K562 (cell line): ENCODE measurements around the gene ITGB6. TPM values are rescaled to one million over a fixed set of nuclear protein-coding genes. Genes with fewer than 3 reads are reported as not detected.

Experiments
- ATAC-seq: fragments of 200-7000 bp; cut with Tn5 transposase; 3 replicates; pipeline ENCODE4 v1.9.1; 2020; ENCODE audit warnings: moderate library complexity
- BruUV-seq: library from RNA; stranded (reverse); fragments of 400-500 nt; replicated peaks from 2 replicates; lab custom pipeline; 2021; lab: Mats Ljungman, UMichigan
- CTCF ChIA-PET: fragments of 300-600 bp; formaldehyde crosslinking; extraction: SDS; loops from one replicate; lab custom pipeline; 2021; ENCODE audit warnings: low intra/inter-chr PET ratio; lab: Yijun Ruan, JAX
- POLR2A ChIA-PET: fragments of 300-600, 350-650 bp; sonication (Branson Sonifier 250); formaldehyde crosslinking; extraction: SDS; loops from one replicate; lab custom pipeline; 2021; ENCODE audit warnings: antibody characterized with exemption, inconsistent platforms; lab: Yijun Ruan, JAX
- DNase-seq, 4 experiments: peaks; one replicate each; pipeline versions ENCODE4 v3.0.0 to v3.0.0-alpha.2; 2011 to 2018; ENCODE audit warnings: low spot score in 3 of 4, mixed read lengths in 3 of 4; ENCODE audit errors: extremely low read depth in 1 of 4
- FAIRE-seq: peaks from 2 replicates; lab custom pipeline; 2011; peaks lifted over from hg19 to GRCh38; lab: Jason Lieb, UNC
- H2AFZ ChIP-seq: 2 replicates; pipeline ENCODE4 v1.6.0; 2011; ENCODE audit warnings: low read depth, low read length, control low read depth, inconsistent platforms
- H3K27ac ChIP-seq: fragments of 200-600 bp; 3 replicates; pipeline ENCODE4 v1.8.0; 2011; ENCODE audit warnings: low read depth, mild to moderate bottlenecking, control low read depth, inconsistent platforms, low read length, moderate library complexity, mixed read lengths; ENCODE audit errors: extremely low read depth
- H3K27me3 ChIP-seq, 2 experiments: fragments of 300-600 bp in 1 of 2; 2 replicates in 1 of 2; 3 replicates in 1 of 2; pipeline versions ENCODE4 v1.6.0 to v1.8.0; 2011; ENCODE audit warnings: inconsistent platforms in 2 of 2, low read length in 2 of 2, mild to moderate bottlenecking in 1 of 2, mixed read lengths in 1 of 2, moderate library complexity in 1 of 2; ENCODE audit not compliant: control insufficient read depth in 2 of 2, insufficient read depth in 2 of 2
- H3K36me3 ChIP-seq: fragments of 300-600 bp; 3 replicates; pipeline ENCODE4 v1.8.0; 2011; ENCODE audit warnings: mild to moderate bottlenecking, low read length, inconsistent platforms; ENCODE audit not compliant: control insufficient read depth, insufficient read depth
- H3K4me1 ChIP-seq, 2 experiments: fragments of 200-600 bp in 1 of 2; replicated peaks in 1 of 2; 2 replicates in 1 of 2; 3 replicates in 1 of 2; pipeline versions ENCODE4 v1.5.1 to v1.8.0; 2011; ENCODE audit warnings: inconsistent platforms in 2 of 2, low read length in 2 of 2, mild to moderate bottlenecking in 1 of 2, mixed read lengths in 1 of 2, moderate library complexity in 1 of 2; ENCODE audit not compliant: control insufficient read depth in 2 of 2, insufficient read depth in 2 of 2
- H3K4me2 ChIP-seq: 2 replicates; pipeline ENCODE4 v1.6.1; 2011; ENCODE audit warnings: low read length, control low read depth, inconsistent platforms, mixed read lengths; ENCODE audit not compliant: insufficient read depth
- H3K4me3 ChIP-seq: fragments of 200-600 bp; sonication (generic), shearing (Covaris generic); 2 replicates; pipeline ENCODE4 v1.5.1; 2016; ENCODE audit warnings: control low read depth, inconsistent platforms
- H3K79me2 ChIP-seq: fragments of 200-600 bp; 3 replicates; pipeline ENCODE4 v1.8.0; 2011; ENCODE audit warnings: low read length, inconsistent platforms; ENCODE audit not compliant: control insufficient read depth, insufficient read depth
- H3K9ac ChIP-seq, 2 experiments: 2 replicates each; pipeline versions ENCODE4 v1.6.0 to v1.6.1; 2011; ENCODE audit warnings: low read depth in 2 of 2, low read length in 2 of 2, control low read depth in 1 of 2, inconsistent platforms in 1 of 2, mild to moderate bottlenecking in 1 of 2, mixed read lengths in 1 of 2; ENCODE audit not compliant: insufficient read depth in 1 of 2
- H3K9me1 ChIP-seq: one replicate; pipeline ENCODE4 v1.6.0; 2011; ENCODE audit warnings: inconsistent platforms, mild to moderate bottlenecking, low read length, moderate library complexity; ENCODE audit not compliant: control insufficient read depth, insufficient read depth
- H3K9me3 ChIP-seq: replicated peaks from 2 replicates; pipeline ENCODE4 v1.5.1; 2011; ENCODE audit warnings: low read depth, low read length, inconsistent platforms; ENCODE audit not compliant: control insufficient read depth, insufficient read depth
- H4K20me1 ChIP-seq: replicated peaks from 2 replicates; pipeline ENCODE4 v1.6.1; 2011; ENCODE audit warnings: low read length, inconsistent platforms, mixed read lengths; ENCODE audit not compliant: control insufficient read depth, insufficient read depth
- BCL6 ChIP-seq: fragments of 250-450 bp; sonication (Bioruptor Pico); IDR thresholded peaks from 2 replicates; pipeline ENCODE4 v1.4.0; 2020
- BDP1 ChIP-seq: IDR thresholded peaks from 3 replicates; pipeline ENCODE4 v1.6.1; 2011; ENCODE audit not compliant: insufficient read length, insufficient read depth
- CBX2 ChIP-seq: fragments of 200-600 bp; sonication (generic); IDR thresholded peaks from one replicate; pipeline ENCODE4 v1.6.1; 2012; ENCODE audit warnings: mild to moderate bottlenecking, low read length, inconsistent platforms; ENCODE audit not compliant: insufficient read depth, poor library complexity, severe bottlenecking
- DPF2 ChIP-seq: fragments of 450-650 bp; IDR thresholded peaks from 2 replicates; pipeline ENCODE4 v1.6.1; 2016
- FIP1L1 ChIP-seq: fragments of 200-400 bp; formaldehyde crosslinking; IDR thresholded peaks from 2 replicates; pipeline ENCODE4 v1.6.1; 2018; ENCODE audit warnings: mild to moderate bottlenecking, low read depth, low read length; ENCODE audit not compliant: poor library complexity, severe bottlenecking
- PCBP2 ChIP-seq: fragments of 200-400 bp; formaldehyde crosslinking; IDR thresholded peaks from 2 replicates; pipeline ENCODE4 v1.6.1; 2018; ENCODE audit warnings: low read length, low read depth, mild to moderate bottlenecking, moderate library complexity; ENCODE audit not compliant: poor library complexity, severe bottlenecking
- PRPF4 ChIP-seq: fragments of 200-400 bp; formaldehyde crosslinking; IDR thresholded peaks from one replicate; pipeline ENCODE4 v1.6.1; 2017; ENCODE audit warnings: low read length, low read depth, mild to moderate bottlenecking; ENCODE audit not compliant: insufficient read depth, poor library complexity, severe bottlenecking
- SRSF1 ChIP-seq: fragments of 200-400 bp; formaldehyde crosslinking; IDR thresholded peaks from 2 replicates; pipeline ENCODE4 v1.6.1; 2017; ENCODE audit warnings: mild to moderate bottlenecking, low read depth, low read length, moderate library complexity
- TCF7 ChIP-seq: sonication (generic); IDR thresholded peaks from 2 replicates; pipeline ENCODE4 v1.6.1; 2016; ENCODE audit warnings: antibody characterized with exemption, borderline replicate concordance
- USF1 ChIP-seq: sonication (generic); formaldehyde crosslinking; IDR thresholded peaks from 2 replicates; pipeline ENCODE4 v1.9.0; 2022; ENCODE audit warnings: mild to moderate bottlenecking, missing genetic modification reagents
- ZHX1 ChIP-seq: fragments of 150-350 bp; conservative IDR thresholded peaks from 2 replicates; pipeline ENCODE4 v1.6.1; 2014; ENCODE audit warnings: low read length
- ZNF232 ChIP-seq: sonication (generic); formaldehyde crosslinking; IDR thresholded peaks from 2 replicates; pipeline ENCODE4 v1.8.0; 2022; ENCODE audit warnings: mild to moderate bottlenecking, missing genetic modification reagents
- WGBS: fragments of 100-300 bp; shearing (Covaris generic); methylation state at CpG from one replicate; pipeline ENCODE4 v1.1.6; 2016; ENCODE audit warnings: low coverage, mixed read lengths; ENCODE audit not compliant: insufficient coverage; ENCODE audit errors: missing lambda C conversion rate; 5-methylcytosine and 5-hydroxymethylcytosine counted together
- in situ Hi-C: fragments of 300-500 bp; cut with MboI; formaldehyde crosslinking; loops from 4 replicates; pipeline ENCODE4 v1.15.0; 2018; ENCODE audit warnings: inconsistent platforms, mixed read lengths
- intact Hi-C: fragments of 100-400 bp; cut with micrococcal nuclease; formaldehyde crosslinking; loops from 2 replicates; pipeline ENCODE4 v1.14.2; 2022
- polyA plus RNA-seq, 8 experiments: library from polyadenylated mRNA; depleted of rRNA in 4 of 8; stranded (reverse) in 5 of 8; unstranded in 3 of 8; fragments of >200 nt; fragmentation: Nextera tagmentation in 2 of 8; fragmentation: Illumina TruSeq in 1 of 8; extraction: Ambion mirVana in 2 of 8; extraction: Trizol in 1 of 8; gene quantifications; 2 replicates each; pipeline versions ENCODE4 v1.2.1 to v1.2.3, GENCODE V29; 2011 to 2014; ENCODE audit warnings: inconsistent platforms in 1 of 8, missing spikeins in 1 of 8
- total RNA-seq, 7 experiments: library from RNA; depleted of rRNA in 6 of 7; stranded (reverse); fragments of >200 nt in 6 of 7; fragmentation: Illumina TruSeq in 2 of 7; extraction: Trizol in 2 of 7; gene quantifications; 2 replicates each; pipeline versions ENCODE4 v1.2.1 to v1.2.3, GENCODE V29; 2011 to 2021; ENCODE audit warnings: low replicate concordance in 1 of 7
- TF ChIP-seq, protein P1 (sequence below): sonication (generic); formaldehyde crosslinking; IDR thresholded peaks from 2 replicates; pipeline ENCODE4 v1.8.0; 2022; ENCODE audit warnings: missing genetic modification reagents, mild to moderate bottlenecking, borderline replicate concordance
- TF ChIP-seq, protein P2 (sequence below), 2 experiments: fragments of 450-650 bp in 1 of 2; sonication (generic) in 1 of 2; formaldehyde crosslinking; conservative IDR thresholded peaks; 2 replicates each; pipeline versions ENCODE4 v1.4.0 to v1.8.1; 2020 to 2022; ENCODE audit warnings: mild to moderate bottlenecking in 1 of 2, missing genetic modification reagents in 1 of 2
- TF ChIP-seq, protein P3 (sequence below): sonication (generic); formaldehyde crosslinking; IDR thresholded peaks from 2 replicates; pipeline ENCODE4 v1.5.0; 2020; ENCODE audit warnings: missing genetic modification reagents

Gene ITGB6
- total and polyA plus RNA-seq, 9 of the 15 experiments (the other 6 are each of a cell fraction or from before 2014, with no cell fraction given): 0.18 TPM; not detected in 8

DNA sequence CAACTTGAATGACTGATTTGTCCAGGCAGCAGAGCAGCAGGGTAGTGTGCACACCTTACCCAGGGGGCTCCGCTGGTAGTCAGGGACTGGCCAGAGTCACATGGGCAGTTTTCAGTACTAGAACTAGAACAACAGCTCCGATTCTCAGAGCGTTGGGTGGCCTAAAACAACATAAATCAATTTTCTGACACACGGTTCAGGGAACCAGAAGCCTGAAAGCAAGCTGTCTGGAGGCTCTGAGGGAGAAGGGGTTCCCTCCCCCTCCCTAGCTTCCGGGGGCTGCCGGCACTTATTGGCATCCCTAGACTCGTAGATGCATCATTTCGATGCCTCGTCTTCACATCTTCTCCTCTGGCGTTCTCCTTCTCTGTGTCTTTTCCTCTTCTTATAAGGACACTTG is 13.4 kb upstream of the ITGB6 start:
- no peak overlapping the region for H3K4me3 ChIP-seq
- FAIRE-seq: no peak
- H2AFZ ChIP-seq: no peak overlapping the region
- in situ Hi-C loops (no loop called here), intact Hi-C loops (no loop called here)
- H3K79me2 ChIP-seq: no peaks in the 10 kb centered on the region
- H3K9me1 ChIP-seq: no peaks in the 10 kb centered on the region
- no peak overlapping the region for H3K27ac ChIP-seq
- H3K4me1 ChIP-seq: no peaks in the 10 kb centered on the region
- no peak overlapping the region for H3K9ac ChIP-seq
- DNase-seq: no peak
- BruUV-seq: no TSS peak
- no peak overlapping the region for H3K4me2 ChIP-seq
- WGBS: 0% methylated on average over 10 of the region's 10 CpGs
- no peaks in the 10 kb centered on the region for H3K9me3 ChIP-seq
- H4K20me1 ChIP-seq: no peaks in the 10 kb centered on the region
- no peak for ATAC-seq
- ChIA-PET CTCF (no interaction called here), POLR2A (interaction anchor here (0.5 kb wide), 1 partner anchor 13 kb away, joined by 4 read pairs; no protein-coding TSS in a partner anchor)
- no peaks in the 10 kb centered on the region for H3K36me3 ChIP-seq
- 0 out of 5 replicates have a peak, but pooled peaks cover 0 to 5% of the 10 kb centered on the region in 2 experiments for H3K27me3 ChIP-seq
- TF ChIP-seq SRSF1: no peak
- TF ChIP-seq, protein P1, sequence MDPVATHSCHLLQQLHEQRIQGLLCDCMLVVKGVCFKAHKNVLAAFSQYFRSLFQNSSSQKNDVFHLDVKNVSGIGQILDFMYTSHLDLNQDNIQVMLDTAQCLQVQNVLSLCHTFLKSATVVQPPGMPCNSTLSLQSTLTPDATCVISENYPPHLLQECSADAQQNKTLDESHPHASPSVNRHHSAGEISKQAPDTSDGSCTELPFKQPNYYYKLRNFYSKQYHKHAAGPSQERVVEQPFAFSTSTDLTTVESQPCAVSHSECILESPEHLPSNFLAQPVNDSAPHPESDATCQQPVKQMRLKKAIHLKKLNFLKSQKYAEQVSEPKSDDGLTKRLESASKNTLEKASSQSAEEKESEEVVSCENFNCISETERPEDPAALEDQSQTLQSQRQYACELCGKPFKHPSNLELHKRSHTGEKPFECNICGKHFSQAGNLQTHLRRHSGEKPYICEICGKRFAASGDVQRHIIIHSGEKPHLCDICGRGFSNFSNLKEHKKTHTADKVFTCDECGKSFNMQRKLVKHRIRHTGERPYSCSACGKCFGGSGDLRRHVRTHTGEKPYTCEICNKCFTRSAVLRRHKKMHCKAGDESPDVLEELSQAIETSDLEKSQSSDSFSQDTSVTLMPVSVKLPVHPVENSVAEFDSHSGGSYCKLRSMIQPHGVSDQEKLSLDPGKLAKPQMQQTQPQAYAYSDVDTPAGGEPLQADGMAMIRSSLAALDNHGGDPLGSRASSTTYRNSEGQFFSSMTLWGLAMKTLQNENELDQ (CRISPR knock-in tag): no peak
- TF ChIP-seq, protein P2, sequence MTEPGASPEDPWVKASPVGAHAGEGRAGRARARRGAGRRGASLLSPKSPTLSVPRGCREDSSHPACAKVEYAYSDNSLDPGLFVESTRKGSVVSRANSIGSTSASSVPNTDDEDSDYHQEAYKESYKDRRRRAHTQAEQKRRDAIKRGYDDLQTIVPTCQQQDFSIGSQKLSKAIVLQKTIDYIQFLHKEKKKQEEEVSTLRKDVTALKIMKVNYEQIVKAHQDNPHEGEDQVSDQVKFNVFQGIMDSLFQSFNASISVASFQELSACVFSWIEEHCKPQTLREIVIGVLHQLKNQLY (CRISPR knock-in tag; conservative IDR thresholded peaks at IDR 0.05): no peak
- no peak for TF ChIP-seq PCBP2
- no peak for TF ChIP-seq BCL6 (CRISPR knock-in tag)
- TF ChIP-seq USF1 (CRISPR knock-in tag): no peak
- TF ChIP-seq TCF7: no peak
- TF ChIP-seq, protein P3, sequence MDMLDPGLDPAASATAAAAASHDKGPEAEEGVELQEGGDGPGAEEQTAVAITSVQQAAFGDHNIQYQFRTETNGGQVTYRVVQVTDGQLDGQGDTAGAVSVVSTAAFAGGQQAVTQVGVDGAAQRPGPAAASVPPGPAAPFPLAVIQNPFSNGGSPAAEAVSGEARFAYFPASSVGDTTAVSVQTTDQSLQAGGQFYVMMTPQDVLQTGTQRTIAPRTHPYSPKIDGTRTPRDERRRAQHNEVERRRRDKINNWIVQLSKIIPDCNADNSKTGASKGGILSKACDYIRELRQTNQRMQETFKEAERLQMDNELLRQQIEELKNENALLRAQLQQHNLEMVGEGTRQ (CRISPR knock-in tag): no peak
- no peak for TF ChIP-seq BDP1
- no peak for TF ChIP-seq DPF2
- TF ChIP-seq ZNF232 (CRISPR knock-in tag): no peak
- TF ChIP-seq FIP1L1: no peak
- no peak for TF ChIP-seq CBX2
- no peak for TF ChIP-seq ZHX1
- no peak for TF ChIP-seq PRPF4
